HG02885 (cell line): ENCODE measurements around the gene CABP7.
"Not testable (repeated sequence)": the region's sequence is repeated elsewhere in the genome, so short reads cannot be mapped to it uniquely, and the experiment has no call there.

Source experiments
- ATAC-seq: cut with Tn5 transposase; IDR thresholded peaks from one replicate; pipeline ENCODE4 v1.9.1; 2021; ENCODE audit warnings: mild to moderate bottlenecking; ENCODE audit not compliant: unreplicated experiment, poor library complexity

The CABP7 gene

DNA sequence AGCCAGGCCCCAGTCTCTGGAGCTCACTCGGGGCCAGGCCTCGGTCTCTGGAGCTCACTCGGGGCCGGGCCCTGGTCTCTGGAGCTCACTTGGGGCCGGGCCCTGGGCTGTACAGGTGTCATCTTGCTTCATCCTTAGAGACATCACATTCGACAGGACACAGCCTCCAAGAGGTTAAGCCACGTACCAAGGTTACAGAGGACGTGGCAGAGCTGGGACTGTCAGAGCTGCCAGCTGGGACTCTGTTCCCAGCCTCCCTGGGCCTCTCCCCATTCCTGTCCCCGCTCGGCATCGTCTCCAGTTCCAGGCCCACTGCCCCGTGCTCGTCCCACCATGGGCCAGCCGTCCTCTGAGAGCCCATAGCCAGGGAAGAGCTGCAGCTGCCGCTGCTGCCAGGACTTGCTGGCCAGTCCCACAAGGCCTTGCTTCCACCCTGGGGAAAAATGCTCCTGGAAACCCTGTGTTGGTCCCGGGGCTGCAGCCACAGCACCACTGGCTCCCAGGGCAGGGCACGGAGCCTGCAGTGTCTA lies 19.6 kb downstream of the CABP7 start:
- no peak for ATAC-seq

DNA sequence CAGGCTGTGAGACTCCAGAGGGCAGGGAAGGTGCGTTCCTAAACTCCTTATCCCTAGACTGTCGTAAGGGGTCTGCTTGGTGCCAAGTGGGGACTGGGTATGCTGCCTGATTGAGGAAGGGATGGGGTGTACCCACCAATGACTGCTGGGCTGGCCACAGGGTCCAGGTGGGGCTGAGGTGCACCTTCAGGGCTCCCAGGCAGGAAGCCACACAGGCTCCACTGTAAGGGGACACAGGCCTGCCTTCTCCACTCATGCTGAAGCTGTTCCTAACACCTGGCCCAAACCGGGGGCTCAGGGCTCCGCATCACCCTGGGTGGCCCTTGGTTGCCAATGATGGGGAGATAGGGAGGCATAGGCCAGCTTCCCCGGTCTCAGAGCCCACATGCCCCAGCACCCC lies 20.4 kb downstream of the CABP7 start:
- ATAC-seq: no peak

- no peak for ATAC-seq
These were observed 22.1 kb downstream of the CABP7 start for GRCh38 chr22:29741926-29742325.

- no peak for ATAC-seq
These were observed 22.5 kb downstream of the CABP7 start for GRCh38 chr22:29742326-29742725.

- ATAC-seq: no peak
These were observed 25.1 kb downstream of the CABP7 start for GRCh38 chr22:29744902-29745301.

- no peak for ATAC-seq
These were observed 28.0 kb downstream of the CABP7 start for GRCh38 chr22:29747832-29748231.

- ATAC-seq: no peak
These were observed 28.6 kb downstream of the CABP7 start for GRCh38 chr22:29748248-29748893.

DNA sequence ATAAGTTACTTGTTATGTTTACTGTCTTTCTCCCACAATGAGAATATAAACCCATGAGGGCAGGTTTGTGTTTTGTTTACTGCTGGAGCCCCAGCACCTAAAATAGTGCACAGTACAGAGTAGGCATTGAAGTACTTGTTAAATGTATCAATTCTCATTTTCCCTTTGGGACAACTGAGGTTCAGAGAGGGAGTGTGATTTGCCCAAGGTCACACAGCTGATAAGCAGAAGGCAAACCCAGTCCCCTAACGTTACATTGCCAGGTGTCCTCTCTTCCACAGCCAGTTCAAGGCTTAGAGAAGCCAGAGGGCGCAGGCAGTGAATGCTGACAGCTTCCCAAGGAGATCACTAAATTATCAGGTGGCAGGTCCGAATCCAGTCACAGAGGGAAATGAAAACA lies 30.2 kb downstream of the CABP7 start:
- ATAC-seq: no peak

GRCh38 chr22:29750559-29751538 lies 31.0 kb downstream of the CABP7 start:
- ATAC-seq: no peak

- ATAC-seq: no peak
These were observed 31.9 kb downstream of the CABP7 start for GRCh38 chr22:29751669-29752068.

DNA sequence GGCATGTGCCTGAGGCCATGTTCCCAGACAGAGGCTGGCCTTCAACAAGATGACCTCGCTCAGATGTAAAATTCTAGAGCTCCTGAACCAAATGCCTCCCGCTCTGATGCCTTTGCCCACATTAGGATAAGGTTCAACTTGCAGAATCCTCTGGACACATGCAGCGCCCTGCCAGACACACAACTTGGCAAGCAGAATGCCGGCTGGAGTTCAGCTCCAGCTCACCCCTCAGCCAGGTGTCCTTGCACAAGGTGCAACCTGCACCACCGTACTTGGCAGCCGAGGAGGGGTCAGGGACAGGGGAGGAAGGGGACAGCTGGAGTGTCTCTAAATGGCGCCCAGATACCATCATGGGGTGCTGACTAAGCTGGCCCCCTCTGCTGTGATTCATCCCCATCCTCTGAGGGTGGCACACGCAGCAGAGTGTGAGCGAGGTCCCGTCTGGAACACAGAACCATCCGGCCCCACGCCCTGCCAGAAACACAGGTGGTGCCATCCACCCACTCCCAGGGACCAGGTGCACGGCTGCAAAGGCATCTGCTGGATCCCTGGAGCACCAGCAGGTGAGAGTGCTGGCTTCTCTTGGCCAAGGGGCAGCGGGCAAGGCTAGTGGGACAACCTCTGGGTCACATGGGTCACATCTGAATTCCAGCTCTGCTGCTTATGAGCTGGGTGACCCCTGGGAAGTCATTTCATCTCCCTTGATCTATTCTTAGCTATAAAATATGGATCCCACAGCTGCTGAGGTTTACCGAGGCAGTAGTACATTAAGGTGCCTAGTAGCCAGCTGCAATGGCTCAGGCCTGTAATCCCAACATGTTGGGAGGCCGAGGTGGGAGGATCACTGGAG lies 34.2 kb downstream of the CABP7 start:
- ATAC-seq: no peak

DNA sequence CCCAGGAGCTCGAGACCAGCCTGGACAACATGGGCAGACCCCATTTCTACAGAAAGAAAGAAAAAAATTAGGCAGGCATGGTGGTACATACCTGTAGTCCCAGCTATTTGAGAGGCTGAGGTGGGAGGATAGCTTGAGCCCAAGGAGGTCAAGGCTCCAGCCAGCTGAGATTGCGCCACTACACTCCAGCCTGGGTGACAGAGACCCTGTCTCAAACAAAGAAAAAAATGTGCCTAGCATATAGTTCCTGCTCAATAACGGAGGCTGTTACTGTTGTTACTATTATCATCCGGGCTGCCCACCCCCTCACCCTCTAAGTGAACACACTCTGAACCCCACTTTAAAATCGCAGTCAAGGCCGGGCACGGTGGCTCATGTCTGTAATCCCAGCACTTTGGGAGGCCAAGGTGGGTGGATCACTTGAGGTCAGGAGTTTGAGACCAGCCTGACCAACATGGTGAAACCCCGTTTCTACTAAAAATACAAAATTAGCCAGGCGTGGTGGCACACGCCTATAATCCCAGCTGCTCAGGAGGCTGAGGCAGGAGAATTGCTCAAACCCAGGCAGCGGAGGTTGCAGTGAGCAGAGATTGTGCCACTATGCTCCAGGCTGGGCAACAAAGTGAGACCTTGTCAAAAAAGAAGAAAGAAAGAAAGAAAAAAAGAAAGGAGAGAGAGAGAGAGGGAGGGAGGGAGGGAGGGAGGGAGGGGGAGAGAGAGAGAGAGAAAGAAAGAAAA lies 35.0 kb downstream of the CABP7 start:
- not testable (repeated sequence) for ATAC-seq

DNA sequence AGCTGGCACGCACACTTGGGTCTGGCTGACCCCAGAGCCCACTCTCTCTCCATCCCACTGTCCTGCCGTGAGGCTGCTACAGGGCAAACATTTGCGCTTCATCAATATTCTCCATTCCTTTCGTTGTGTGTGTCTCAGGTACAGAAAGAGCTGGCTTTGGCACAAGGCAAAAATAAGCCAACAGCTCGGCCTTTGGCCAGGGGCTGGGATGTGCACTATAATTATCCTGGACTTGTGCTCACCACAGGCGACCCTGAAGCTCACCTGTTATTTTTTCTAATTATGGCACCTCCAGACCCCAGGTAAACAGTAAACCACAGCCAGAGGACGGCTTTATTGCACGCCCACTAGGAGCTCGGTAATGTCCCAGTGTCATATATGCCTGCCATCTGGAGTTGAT lies 36.1 kb downstream of the CABP7 start:
- no peak for ATAC-seq

DNA sequence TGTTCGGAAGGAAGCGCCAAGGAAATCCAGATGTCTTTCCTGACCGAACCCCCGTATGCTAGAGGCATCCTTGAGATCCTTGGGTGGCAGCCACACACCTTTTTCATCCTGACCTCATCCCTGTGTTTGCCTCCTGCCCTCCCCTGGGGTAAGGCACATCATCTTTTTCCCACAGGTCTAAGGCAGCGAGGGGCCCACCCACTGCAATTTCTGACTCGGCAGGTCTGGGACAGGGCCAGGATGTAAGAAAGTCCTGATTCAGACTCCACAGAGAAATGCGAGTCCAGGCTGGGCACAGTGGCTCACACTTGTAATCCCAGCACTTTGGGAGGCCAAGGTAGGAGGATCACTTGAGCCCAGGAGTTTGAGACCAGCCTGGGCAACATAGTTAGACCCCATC lies 36.5 kb downstream of the CABP7 start:
- ATAC-seq: no peak

DNA sequence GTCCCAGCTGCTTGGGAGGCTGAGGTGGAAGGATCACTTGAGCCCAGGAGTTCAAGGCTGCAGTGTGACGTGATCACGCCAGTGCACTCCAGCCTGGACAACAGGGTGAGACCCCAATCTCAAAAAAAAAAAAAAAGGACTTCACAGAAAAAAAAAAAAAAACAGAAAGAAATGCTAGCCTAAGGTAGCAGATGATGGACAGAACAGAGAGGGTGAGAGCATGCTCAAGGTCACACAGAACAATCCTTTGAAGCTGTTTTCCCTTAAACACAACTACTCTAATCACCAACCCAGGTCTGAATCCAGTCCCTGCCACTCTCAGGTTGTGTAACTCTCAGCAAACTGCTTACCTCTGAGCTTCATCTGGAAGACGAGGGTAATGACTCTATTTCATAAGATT lies 37.3 kb downstream of the CABP7 start:
- no peak for ATAC-seq

- no peak for ATAC-seq
These were observed 38.3 kb downstream of the CABP7 start for GRCh38 chr22:29758068-29758622.

GRCh38 chr22:29758959-29759358 lies 39.2 kb downstream of the CABP7 start:
- no peak for ATAC-seq

DNA sequence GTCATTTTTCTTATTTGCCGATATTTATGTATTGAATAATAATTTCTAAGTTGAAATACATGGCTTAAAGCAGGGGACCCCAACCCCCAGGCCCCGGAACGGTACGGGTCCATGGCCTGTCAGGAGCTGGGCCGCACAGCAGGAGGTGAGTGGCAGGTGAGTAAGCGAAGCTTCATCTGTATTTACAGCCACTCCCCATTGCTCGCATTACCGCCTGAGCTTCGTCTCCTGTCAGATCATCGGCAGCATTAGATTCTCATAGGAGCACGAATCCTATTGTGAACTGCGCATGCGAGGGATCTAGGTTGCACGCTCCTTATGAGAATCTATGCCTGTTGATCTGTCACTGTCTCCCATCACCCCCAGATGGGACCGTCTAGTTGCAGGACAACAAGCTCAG lies 42.5 kb downstream of the CABP7 start:
- ATAC-seq: no peak

DNA sequence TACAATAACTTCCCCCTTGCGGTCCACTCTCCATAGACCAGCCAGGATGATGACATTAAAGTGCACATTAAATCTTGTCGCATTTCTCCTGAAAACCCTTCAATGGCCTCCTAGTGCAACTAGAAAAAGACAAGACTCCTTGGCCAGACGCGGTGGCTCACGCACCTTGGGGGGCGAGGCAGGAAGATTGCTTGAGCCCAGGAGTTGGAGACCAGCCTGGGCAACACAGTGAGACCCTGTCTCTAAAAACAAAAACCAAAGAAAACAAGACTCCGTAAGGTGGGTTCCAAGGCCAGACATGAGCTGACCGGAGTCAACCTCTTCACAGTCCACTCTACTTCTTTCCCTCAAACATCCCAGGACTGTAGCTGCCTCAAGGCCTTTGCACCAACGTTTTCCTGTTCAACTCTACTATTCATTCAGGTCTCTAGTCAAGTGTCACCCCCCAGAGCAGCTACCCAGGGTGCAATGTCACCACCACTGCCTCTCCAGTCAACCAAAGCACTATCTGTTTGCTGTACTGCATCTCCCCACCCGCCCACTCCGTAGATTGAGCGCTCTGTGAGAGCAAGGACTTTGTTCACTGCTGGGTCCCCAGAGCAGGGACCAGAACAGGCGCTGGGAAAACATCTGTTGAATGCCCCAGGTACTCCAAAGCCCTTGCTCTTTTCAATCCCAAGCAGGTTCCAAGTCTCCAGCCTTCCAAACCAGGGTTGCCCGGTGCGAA lies 46.3 kb downstream of the CABP7 start:
- peak; percentile 11 for ATAC-seq
